ENCODE measurements around the gene BBS9. TPM values are rescaled to one million over a fixed set of nuclear protein-coding genes. Genes with fewer than 3 reads are reported as not detected.

The BBS9 gene
- total and polyA plus RNA-seq, 2 donors, result 6.9 to 12.1 TPM

- WGBS, result 84% methylated on average over 6 of the region's 6 CpGs
- H3K27ac ChIP-seq (ENCODE audit: low read depth in 1 of 2, low read length in 1 of 2), result no peak overlapping the region
- H3K27me3 ChIP-seq (ENCODE audit: control insufficient read depth in 2 of 2, insufficient read depth in 1 of 2, low read length in 1 of 2), result no peaks in the 10 kb centered on the region
- no peaks in the 10 kb centered on the region for H3K9me3 ChIP-seq (ENCODE audit: control insufficient read depth in 2 of 2, insufficient read depth in 1 of 2, low read length in 1 of 2)
- H3K36me3 ChIP-seq (ENCODE audit: control insufficient read depth in 2 of 2, insufficient read depth in 2 of 2, low read length in 1 of 2), result no peaks in the 10 kb centered on the region
- DNase-seq (ENCODE audit: low read depth in 6 of 9, low spot score in 9 of 9), result no peak
- H3K4me3 ChIP-seq (ENCODE audit: low read length in 2 of 2), result no peak overlapping the region
- no peaks in the 10 kb centered on the region for H3K4me1 ChIP-seq (ENCODE audit: control insufficient read depth in 2 of 2, insufficient read depth in 2 of 2, low read length in 2 of 2)
These were observed 485.2 kb downstream of the BBS9 start for GRCh38 chr7:33614357-33615117.

DNA sequence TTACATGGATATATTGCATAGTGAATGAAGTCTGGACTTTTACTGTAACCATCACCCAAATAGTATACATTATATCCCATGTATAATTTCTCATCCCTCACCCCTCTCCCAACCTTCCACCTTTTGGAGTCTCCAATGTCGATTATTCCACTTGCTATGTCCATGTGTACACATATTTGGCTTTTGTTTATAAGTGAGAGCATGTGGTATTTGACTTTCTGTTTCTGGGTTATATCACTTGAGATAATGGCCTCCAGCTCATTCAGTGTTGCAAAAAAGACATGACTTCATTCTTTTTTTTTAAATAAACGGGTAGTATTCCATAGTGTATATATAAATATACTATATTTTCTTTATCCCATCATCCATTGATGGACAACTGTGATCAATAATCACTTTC, 487.4 kb downstream of the BBS9 start:
- no peak for DNase-seq (ENCODE audit: low read depth in 6 of 9, low spot score in 9 of 9)
- WGBS, result 94% methylated on average over 2 of the region's 2 CpGs
- Histone ChIP-seq H3K27ac (ENCODE audit: low read depth in 1 of 2, low read length in 1 of 2) (no peak overlapping the region), H3K4me1 (ENCODE audit: control insufficient read depth in 2 of 2, insufficient read depth in 2 of 2, low read length in 2 of 2) (no peaks in the 10 kb centered on the region), H3K4me3 (ENCODE audit: low read length in 2 of 2) (no peak overlapping the region), H3K9me3 (ENCODE audit: control insufficient read depth in 2 of 2, insufficient read depth in 1 of 2, low read length in 1 of 2) (no peaks in the 10 kb centered on the region), H3K27me3 (ENCODE audit: control insufficient read depth in 2 of 2, insufficient read depth in 1 of 2, low read length in 1 of 2) (no peaks in the 10 kb centered on the region), H3K36me3 (ENCODE audit: control insufficient read depth in 2 of 2, insufficient read depth in 2 of 2, low read length in 1 of 2) (no peaks in the 10 kb centered on the region)

DNA sequence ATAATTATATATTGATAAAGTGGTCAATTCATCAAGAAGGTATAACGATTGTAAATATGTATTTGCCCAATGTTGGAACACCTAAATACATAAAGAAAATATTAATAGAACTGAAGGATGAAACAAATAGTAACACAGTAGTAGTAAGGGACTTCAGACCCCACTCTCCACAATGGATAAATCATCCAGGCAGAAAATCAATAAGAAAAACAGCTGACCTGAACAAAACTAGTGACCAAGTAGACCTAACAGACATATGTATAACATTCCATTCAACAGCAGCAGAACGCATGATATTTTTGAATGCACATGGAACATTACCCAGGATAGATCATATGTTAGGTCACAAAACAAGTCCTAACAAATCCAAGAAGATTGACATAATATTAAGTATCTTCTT, 489.9 kb downstream of the BBS9 start:
- Histone ChIP-seq H3K9me3 (ENCODE audit: control insufficient read depth in 2 of 2, insufficient read depth in 1 of 2, low read length in 1 of 2) (no peaks in the 10 kb centered on the region), H3K36me3 (ENCODE audit: control insufficient read depth in 2 of 2, insufficient read depth in 2 of 2, low read length in 1 of 2) (no peaks in the 10 kb centered on the region), H3K4me1 (ENCODE audit: control insufficient read depth in 2 of 2, insufficient read depth in 2 of 2, low read length in 2 of 2) (no peaks in the 10 kb centered on the region), H3K4me3 (ENCODE audit: low read length in 2 of 2) (no peak overlapping the region), H3K27me3 (ENCODE audit: control insufficient read depth in 2 of 2, insufficient read depth in 1 of 2, low read length in 1 of 2) (no peaks in the 10 kb centered on the region), H3K27ac (ENCODE audit: low read depth in 1 of 2, low read length in 1 of 2) (no peak overlapping the region)
- DNase-seq (ENCODE audit: low read depth in 6 of 9, low spot score in 9 of 9), result no peak
- WGBS, result 94% methylated on average over 2 of the region's 2 CpGs

DNA sequence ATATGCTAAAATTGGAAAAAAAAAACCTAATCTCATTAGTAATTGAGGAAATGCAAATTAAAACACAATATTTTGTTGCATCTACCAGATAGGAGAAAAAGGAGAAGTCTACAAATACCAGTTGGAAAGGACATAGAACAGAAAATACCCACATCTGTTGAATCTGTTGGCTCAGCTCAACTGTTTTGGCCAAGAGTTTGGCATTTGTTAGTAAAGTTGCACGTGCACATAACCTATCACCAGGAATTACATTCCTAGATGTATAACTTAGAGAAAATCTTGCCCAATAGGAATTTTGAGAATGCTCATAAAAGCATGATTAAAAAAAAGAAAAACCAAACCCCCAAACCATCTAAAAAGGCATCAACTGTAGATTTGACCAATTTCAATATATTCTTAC, 493.9 kb downstream of the BBS9 start:
- 87% methylated on average over 1 of the region's 1 CpG for WGBS

DNA sequence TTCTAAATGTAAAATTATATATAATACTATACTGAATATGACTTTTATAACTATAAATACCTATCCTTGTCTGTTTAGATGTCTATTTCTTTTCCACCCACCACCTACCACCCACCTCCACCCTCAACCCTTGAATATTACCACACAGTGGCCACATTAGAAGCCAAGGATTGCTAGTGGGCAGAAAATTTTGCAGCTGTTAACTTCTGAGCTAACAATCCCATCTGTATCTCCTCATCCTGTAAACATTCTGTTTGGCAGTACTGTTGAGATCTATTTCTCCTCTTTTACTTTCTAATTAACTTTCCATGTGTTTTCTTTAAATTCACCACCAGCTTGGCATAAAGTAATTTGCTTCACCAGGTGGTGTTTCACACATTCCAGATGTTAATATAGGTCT, 494.9 kb downstream of the BBS9 start:
- Histone ChIP-seq H3K9me3 (ENCODE audit: control insufficient read depth in 2 of 2, insufficient read depth in 1 of 2, low read length in 1 of 2) (no peaks in the 10 kb centered on the region), H3K4me3 (ENCODE audit: low read length in 2 of 2) (no peak overlapping the region), H3K27ac (ENCODE audit: low read depth in 1 of 2, low read length in 1 of 2) (no peak overlapping the region), H3K27me3 (ENCODE audit: control insufficient read depth in 2 of 2, insufficient read depth in 1 of 2, low read length in 1 of 2) (no peaks in the 10 kb centered on the region), H3K4me1 (ENCODE audit: control insufficient read depth in 2 of 2, insufficient read depth in 2 of 2, low read length in 2 of 2) (no peaks in the 10 kb centered on the region), H3K36me3 (ENCODE audit: control insufficient read depth in 2 of 2, insufficient read depth in 2 of 2, low read length in 1 of 2) (no peaks in the 10 kb centered on the region)
- no peak for DNase-seq (ENCODE audit: low read depth in 6 of 9, low spot score in 9 of 9)

More for the DNA sequence above, 493.9 kb downstream of the BBS9 start:
- Histone ChIP-seq H3K4me3 (ENCODE audit: low read length in 2 of 2) (no peak overlapping the region), H3K27me3 (ENCODE audit: control insufficient read depth in 2 of 2, insufficient read depth in 1 of 2, low read length in 1 of 2) (no peaks in the 10 kb centered on the region), H3K4me1 (ENCODE audit: control insufficient read depth in 2 of 2, insufficient read depth in 2 of 2, low read length in 2 of 2) (no peaks in the 10 kb centered on the region), H3K36me3 (ENCODE audit: control insufficient read depth in 2 of 2, insufficient read depth in 2 of 2, low read length in 1 of 2) (no peaks in the 10 kb centered on the region), H3K9me3 (ENCODE audit: control insufficient read depth in 2 of 2, insufficient read depth in 1 of 2, low read length in 1 of 2) (no peaks in the 10 kb centered on the region), H3K27ac (ENCODE audit: low read depth in 1 of 2, low read length in 1 of 2) (no peak overlapping the region)
- DNase-seq (ENCODE audit: low read depth in 6 of 9, low spot score in 9 of 9), result no peak

GRCh38 chr7:33626869-33627268, 497.5 kb downstream of the BBS9 start:
- Histone ChIP-seq H3K27ac (ENCODE audit: low read depth in 1 of 2, low read length in 1 of 2) (no peak overlapping the region), H3K36me3 (ENCODE audit: control insufficient read depth in 2 of 2, insufficient read depth in 2 of 2, low read length in 1 of 2) (no peaks in the 10 kb centered on the region), H3K4me1 (ENCODE audit: control insufficient read depth in 2 of 2, insufficient read depth in 2 of 2, low read length in 2 of 2) (no peaks in the 10 kb centered on the region), H3K9me3 (ENCODE audit: control insufficient read depth in 2 of 2, insufficient read depth in 1 of 2, low read length in 1 of 2) (no peaks in the 10 kb centered on the region), H3K4me3 (ENCODE audit: low read length in 2 of 2) (no peak overlapping the region), H3K27me3 (ENCODE audit: control insufficient read depth in 2 of 2, insufficient read depth in 1 of 2, low read length in 1 of 2) (no peaks in the 10 kb centered on the region)
- 95% methylated on average over 2 of the region's 2 CpGs for WGBS
- DNase-seq (ENCODE audit: low read depth in 6 of 9, low spot score in 9 of 9), result no peak

DNA sequence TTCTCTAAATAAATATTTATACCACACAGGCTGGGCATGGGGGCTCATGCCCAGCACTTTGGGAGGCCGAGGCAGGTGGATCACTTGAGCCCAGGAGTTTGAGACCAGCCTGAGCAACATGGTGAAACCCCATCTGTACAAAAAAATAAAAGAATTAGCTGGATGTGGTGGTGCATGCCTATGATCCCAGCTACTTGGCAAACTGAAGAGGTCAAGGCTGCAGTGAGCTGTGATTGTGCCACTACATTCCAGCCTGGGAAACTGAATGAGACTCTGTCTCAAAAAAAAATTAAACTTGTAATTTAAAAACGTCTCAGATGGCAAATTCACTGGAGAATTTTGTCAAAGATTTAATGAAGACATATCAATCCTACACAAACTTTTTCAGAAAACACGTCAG, 498.4 kb downstream of the BBS9 start:
- WGBS, result 91% methylated on average over 3 of the region's 3 CpGs
- no peaks in the 10 kb centered on the region for H3K36me3 ChIP-seq (ENCODE audit: control insufficient read depth in 2 of 2, insufficient read depth in 2 of 2, low read length in 1 of 2)
- H3K27ac ChIP-seq (ENCODE audit: low read depth in 1 of 2, low read length in 1 of 2), result no peak overlapping the region
- H3K27me3 ChIP-seq (ENCODE audit: control insufficient read depth in 2 of 2, insufficient read depth in 1 of 2, low read length in 1 of 2), result no peaks in the 10 kb centered on the region
- no peaks in the 10 kb centered on the region for H3K9me3 ChIP-seq (ENCODE audit: control insufficient read depth in 2 of 2, insufficient read depth in 1 of 2, low read length in 1 of 2)
- no peaks in the 10 kb centered on the region for H3K4me1 ChIP-seq (ENCODE audit: control insufficient read depth in 2 of 2, insufficient read depth in 2 of 2, low read length in 2 of 2)
- DNase-seq (ENCODE audit: low read depth in 6 of 9, low spot score in 9 of 9), result no peak
- no peak overlapping the region for H3K4me3 ChIP-seq (ENCODE audit: low read length in 2 of 2)

- Histone ChIP-seq H3K27ac (ENCODE audit: low read depth in 1 of 2, low read length in 1 of 2) (no peak overlapping the region), H3K36me3 (ENCODE audit: control insufficient read depth in 2 of 2, insufficient read depth in 2 of 2, low read length in 1 of 2) (no peaks in the 10 kb centered on the region), H3K4me1 (ENCODE audit: control insufficient read depth in 2 of 2, insufficient read depth in 2 of 2, low read length in 2 of 2) (no peaks in the 10 kb centered on the region), H3K4me3 (ENCODE audit: low read length in 2 of 2) (no peak overlapping the region), H3K27me3 (ENCODE audit: control insufficient read depth in 2 of 2, insufficient read depth in 1 of 2, low read length in 1 of 2) (no peaks in the 10 kb centered on the region), H3K9me3 (ENCODE audit: control insufficient read depth in 2 of 2, insufficient read depth in 1 of 2, low read length in 1 of 2) (no peaks in the 10 kb centered on the region)
- WGBS, result 93% methylated on average over 2 of the region's 2 CpGs
- no peak for DNase-seq (ENCODE audit: low read depth in 6 of 9, low spot score in 9 of 9)
These were observed 499.5 kb downstream of the BBS9 start for GRCh38 chr7:33628894-33629293.

DNA sequence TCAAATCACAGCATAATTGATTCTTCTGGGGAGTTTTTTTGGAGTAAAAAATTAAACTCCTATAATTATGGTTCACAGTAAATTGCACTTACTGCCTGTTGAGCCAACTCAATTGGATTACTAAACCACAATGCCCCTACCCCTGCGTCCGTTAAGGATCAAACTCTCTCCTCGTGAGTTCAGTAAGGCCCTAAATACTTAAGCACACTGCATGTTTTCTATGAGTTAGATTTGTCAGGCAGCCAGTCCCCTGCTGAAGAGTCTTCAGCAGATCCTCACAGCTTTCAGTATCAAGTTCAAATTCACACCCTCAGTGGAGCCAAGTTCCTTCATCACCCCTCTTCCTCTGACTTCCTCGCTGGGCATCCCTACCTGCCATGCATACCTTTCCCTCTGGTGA, 501.0 kb downstream of the BBS9 start:
- H3K4me3 ChIP-seq (ENCODE audit: low read length in 2 of 2), result no peak overlapping the region
- WGBS, result 98% methylated on average over 4 of the region's 4 CpGs
- no peaks in the 10 kb centered on the region for H3K9me3 ChIP-seq (ENCODE audit: control insufficient read depth in 2 of 2, insufficient read depth in 1 of 2, low read length in 1 of 2)
- no peak overlapping the region for H3K27ac ChIP-seq (ENCODE audit: low read depth in 1 of 2, low read length in 1 of 2)
- no peak for DNase-seq (ENCODE audit: low read depth in 6 of 9, low spot score in 9 of 9)
- no peaks in the 10 kb centered on the region for H3K36me3 ChIP-seq (ENCODE audit: control insufficient read depth in 2 of 2, insufficient read depth in 2 of 2, low read length in 1 of 2)
- no peaks in the 10 kb centered on the region for H3K4me1 ChIP-seq (ENCODE audit: control insufficient read depth in 2 of 2, insufficient read depth in 2 of 2, low read length in 2 of 2)
- H3K27me3 ChIP-seq (ENCODE audit: control insufficient read depth in 2 of 2, insufficient read depth in 1 of 2, low read length in 1 of 2), result no peaks in the 10 kb centered on the region

Measured in thymus (tissue), 11 donors.